Measurements from ENCODE around the gene RFX2. TPM values are rescaled to one million over a fixed set of nuclear protein-coding genes. Genes with fewer than 3 reads are reported as not detected.

Gene RFX2
- total RNA-seq, 1 donor from 2014 or later, result 6.2 TPM

GRCh38 chr19:6078068-6078467 lies 32.2 kb downstream of the RFX2 start:
- no peaks in the 10 kb centered on the region for H3F3A ChIP-seq (ENCODE audit: low read depth)
- H3K9me3 Mint-ChIP-seq, result no peaks in the 10 kb centered on the region
- no peaks in the 10 kb centered on the region for H3K4me1 ChIP-seq
- no peak overlapping the region for H3K4me2 ChIP-seq
- H3K27me3 ChIP-seq, result no peaks in the 10 kb centered on the region
- no peak overlapping the region for H3K27ac Mint-ChIP-seq
- no peak for DNase-seq (ENCODE audit: low spot score)
- H4K20me1 ChIP-seq (ENCODE audit: low read depth), result no peaks in the 10 kb centered on the region
- H3K4me1 Mint-ChIP-seq, result peaks cover 39% of the 10 kb centered on the region
- no peak overlapping the region for H3K27ac ChIP-seq
- no peak overlapping the region for H3K4me3 ChIP-seq
- no peaks in the 10 kb centered on the region for H3K27me3 Mint-ChIP-seq (ENCODE audit: insufficient read depth, low read depth)
- no peak overlapping the region for H3K4me3 Mint-ChIP-seq
- H3K9me3 ChIP-seq (ENCODE audit: low read depth), result no peaks in the 10 kb centered on the region
- no peaks in the 10 kb centered on the region for H3K79me2 ChIP-seq (ENCODE audit: low read depth)
- no peak for TF ChIP-seq EZH2phosphoT487 (IDR thresholded peaks at IDR 0.05)
- TF ChIP-seq, protein P1, sequence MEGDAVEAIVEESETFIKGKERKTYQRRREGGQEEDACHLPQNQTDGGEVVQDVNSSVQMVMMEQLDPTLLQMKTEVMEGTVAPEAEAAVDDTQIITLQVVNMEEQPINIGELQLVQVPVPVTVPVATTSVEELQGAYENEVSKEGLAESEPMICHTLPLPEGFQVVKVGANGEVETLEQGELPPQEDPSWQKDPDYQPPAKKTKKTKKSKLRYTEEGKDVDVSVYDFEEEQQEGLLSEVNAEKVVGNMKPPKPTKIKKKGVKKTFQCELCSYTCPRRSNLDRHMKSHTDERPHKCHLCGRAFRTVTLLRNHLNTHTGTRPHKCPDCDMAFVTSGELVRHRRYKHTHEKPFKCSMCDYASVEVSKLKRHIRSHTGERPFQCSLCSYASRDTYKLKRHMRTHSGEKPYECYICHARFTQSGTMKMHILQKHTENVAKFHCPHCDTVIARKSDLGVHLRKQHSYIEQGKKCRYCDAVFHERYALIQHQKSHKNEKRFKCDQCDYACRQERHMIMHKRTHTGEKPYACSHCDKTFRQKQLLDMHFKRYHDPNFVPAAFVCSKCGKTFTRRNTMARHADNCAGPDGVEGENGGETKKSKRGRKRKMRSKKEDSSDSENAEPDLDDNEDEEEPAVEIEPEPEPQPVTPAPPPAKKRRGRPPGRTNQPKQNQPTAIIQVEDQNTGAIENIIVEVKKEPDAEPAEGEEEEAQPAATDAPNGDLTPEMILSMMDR (IDR thresholded peaks at IDR 0.05), result no peak
- no peak for TF ChIP-seq EZH2 (IDR thresholded peaks at IDR 0.05)
- no peak overlapping the region for H3K9ac ChIP-seq
- H3K36me3 Mint-ChIP-seq, result peaks cover 7% of the 10 kb centered on the region
- no peak overlapping the region for H2AFZ ChIP-seq (replicated peaks)
- H3K36me3 ChIP-seq, result no peaks in the 10 kb centered on the region

GRCh38 chr19:6076675-6077463 lies 33.4 kb downstream of the RFX2 start:
- Histone ChIP-seq H3K27ac (no peak overlapping the region), H3F3A (ENCODE audit: low read depth) (no peaks in the 10 kb centered on the region), H3K9me3 (ENCODE audit: low read depth) (no peaks in the 10 kb centered on the region), H3K4me2 (no peak overlapping the region), H3K27me3 (no peaks in the 10 kb centered on the region), H4K20me1 (ENCODE audit: low read depth) (no peaks in the 10 kb centered on the region), H3K79me2 (ENCODE audit: low read depth) (no peaks in the 10 kb centered on the region), H3K9ac (no peak overlapping the region), H2AFZ (replicated peaks) (no peak overlapping the region), H3K36me3 (no peaks in the 10 kb centered on the region), H3K4me1 (no peaks in the 10 kb centered on the region), H3K4me3 (no peak overlapping the region)
- peak overlapping the region; percentile 42 for H3K27ac Mint-ChIP-seq
- peaks cover 9% of the 10 kb centered on the region for H3K36me3 Mint-ChIP-seq
- no peak overlapping the region for H3K4me3 Mint-ChIP-seq
- no peaks in the 10 kb centered on the region for H3K27me3 Mint-ChIP-seq (ENCODE audit: insufficient read depth, low read depth)
- DNase-seq (ENCODE audit: low spot score), result no peak
- H3K9me3 Mint-ChIP-seq, result no peaks in the 10 kb centered on the region
- TF ChIP-seq, protein P1 (IDR thresholded peaks at IDR 0.05), result no peak
- TF ChIP-seq EZH2phosphoT487 (IDR thresholded peaks at IDR 0.05), result no peak
- no peak for TF ChIP-seq EZH2 (IDR thresholded peaks at IDR 0.05)
- peaks cover 45% of the 10 kb centered on the region for H3K4me1 Mint-ChIP-seq

- no peak overlapping the region for H3K9ac ChIP-seq
- peaks cover 49% of the 10 kb centered on the region for H3K4me1 Mint-ChIP-seq
- H3K27ac ChIP-seq, result no peak overlapping the region
- no peak overlapping the region for H3K4me3 ChIP-seq
- H3K9me3 Mint-ChIP-seq, result no peaks in the 10 kb centered on the region
- H3K4me1 ChIP-seq, result no peaks in the 10 kb centered on the region
- H3F3A ChIP-seq (ENCODE audit: low read depth), result no peaks in the 10 kb centered on the region
- TF ChIP-seq EZH2 (IDR thresholded peaks at IDR 0.05) (no peak), EZH2phosphoT487 (IDR thresholded peaks at IDR 0.05) (no peak)
- TF ChIP-seq, protein P1 (IDR thresholded peaks at IDR 0.05), result no peak
- H4K20me1 ChIP-seq (ENCODE audit: low read depth), result no peaks in the 10 kb centered on the region
- H3K9me3 ChIP-seq (ENCODE audit: low read depth), result no peaks in the 10 kb centered on the region
- no peak overlapping the region for H3K4me3 Mint-ChIP-seq
- H3K4me2 ChIP-seq, result no peak overlapping the region
- no peak overlapping the region for H2AFZ ChIP-seq (replicated peaks)
- H3K27me3 Mint-ChIP-seq (ENCODE audit: insufficient read depth, low read depth), result no peaks in the 10 kb centered on the region
- H3K79me2 ChIP-seq (ENCODE audit: low read depth), result no peaks in the 10 kb centered on the region
- H3K27ac Mint-ChIP-seq, result peak overlapping the region; percentile 42
- peaks cover 4% of the 10 kb centered on the region for H3K27me3 ChIP-seq
- no peaks in the 10 kb centered on the region for H3K36me3 ChIP-seq
- no peak for DNase-seq (ENCODE audit: low spot score)
- peaks cover 9% of the 10 kb centered on the region for H3K36me3 Mint-ChIP-seq
These were observed 34.0 kb downstream of the RFX2 start for GRCh38 chr19:6076291-6076665.
